ENCODE results near the gene ARF1.

ARF1 gene

GRCh38 chr1:228061411-228062084 lies 21.0 kb upstream of the ARF1 start:
- TF ChIP-seq CTCF (IDR thresholded peaks at IDR 0.05; ENCODE audit: control insufficient read depth, extremely low read depth, insufficient read depth) = no peak
- no peak overlapping the region for H3K4me3 ChIP-seq (ENCODE audit: low read depth, low read length)
- DNase-seq (ENCODE audit: low read depth) = no peak

DNA sequence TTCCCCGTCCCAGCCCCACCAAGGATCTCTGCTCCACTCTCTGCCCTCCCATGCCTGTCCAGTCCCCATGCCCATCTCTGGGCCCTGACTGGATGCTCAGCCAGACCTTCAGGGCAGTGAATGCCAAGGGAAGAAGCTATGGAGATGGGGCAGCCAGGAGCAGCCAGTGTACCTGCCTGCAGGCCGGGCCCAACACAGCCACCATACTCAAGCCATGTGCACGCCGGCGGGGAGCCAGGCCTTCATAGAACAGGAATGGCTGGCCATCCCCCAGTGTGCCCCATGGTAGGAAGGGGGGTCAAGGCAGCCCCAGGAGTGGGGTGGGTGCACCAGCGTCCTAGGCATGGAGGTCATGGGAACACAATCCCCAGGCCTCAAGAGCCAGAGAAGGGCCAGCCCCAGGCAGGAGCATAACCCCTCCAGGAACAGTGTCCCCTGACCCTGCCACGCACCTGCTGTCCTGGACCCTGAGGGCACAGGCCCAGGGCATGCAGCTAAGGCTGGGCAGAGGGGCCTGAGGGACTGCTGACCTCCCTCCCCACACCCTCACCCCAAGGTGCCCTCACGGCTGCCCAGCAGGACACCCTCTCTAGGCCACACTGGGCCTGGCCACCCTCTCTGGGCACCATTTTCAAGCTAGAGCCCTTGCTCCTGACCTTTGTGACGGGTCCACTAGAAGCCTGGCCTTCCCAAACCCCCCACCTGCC lies 20.3 kb upstream of the ARF1 start:
- DNase-seq (ENCODE audit: low read depth) = no peak
- H3K4me3 ChIP-seq (ENCODE audit: low read depth, low read length) = no peak overlapping the region
- no peak for TF ChIP-seq CTCF (IDR thresholded peaks at IDR 0.05; ENCODE audit: control insufficient read depth, extremely low read depth, insufficient read depth)

- DNase-seq (ENCODE audit: low read depth) = no peak
- TF ChIP-seq CTCF (IDR thresholded peaks at IDR 0.05; ENCODE audit: control insufficient read depth, extremely low read depth, insufficient read depth) = 0 out of 2 replicates have a peak, but pooled peaks have one; percentile 11
- no peak overlapping the region for H3K4me3 ChIP-seq (ENCODE audit: low read depth, low read length)
Measured at GRCh38 chr1:228062812-228063211, 19.7 kb upstream of the ARF1 start.

DNA sequence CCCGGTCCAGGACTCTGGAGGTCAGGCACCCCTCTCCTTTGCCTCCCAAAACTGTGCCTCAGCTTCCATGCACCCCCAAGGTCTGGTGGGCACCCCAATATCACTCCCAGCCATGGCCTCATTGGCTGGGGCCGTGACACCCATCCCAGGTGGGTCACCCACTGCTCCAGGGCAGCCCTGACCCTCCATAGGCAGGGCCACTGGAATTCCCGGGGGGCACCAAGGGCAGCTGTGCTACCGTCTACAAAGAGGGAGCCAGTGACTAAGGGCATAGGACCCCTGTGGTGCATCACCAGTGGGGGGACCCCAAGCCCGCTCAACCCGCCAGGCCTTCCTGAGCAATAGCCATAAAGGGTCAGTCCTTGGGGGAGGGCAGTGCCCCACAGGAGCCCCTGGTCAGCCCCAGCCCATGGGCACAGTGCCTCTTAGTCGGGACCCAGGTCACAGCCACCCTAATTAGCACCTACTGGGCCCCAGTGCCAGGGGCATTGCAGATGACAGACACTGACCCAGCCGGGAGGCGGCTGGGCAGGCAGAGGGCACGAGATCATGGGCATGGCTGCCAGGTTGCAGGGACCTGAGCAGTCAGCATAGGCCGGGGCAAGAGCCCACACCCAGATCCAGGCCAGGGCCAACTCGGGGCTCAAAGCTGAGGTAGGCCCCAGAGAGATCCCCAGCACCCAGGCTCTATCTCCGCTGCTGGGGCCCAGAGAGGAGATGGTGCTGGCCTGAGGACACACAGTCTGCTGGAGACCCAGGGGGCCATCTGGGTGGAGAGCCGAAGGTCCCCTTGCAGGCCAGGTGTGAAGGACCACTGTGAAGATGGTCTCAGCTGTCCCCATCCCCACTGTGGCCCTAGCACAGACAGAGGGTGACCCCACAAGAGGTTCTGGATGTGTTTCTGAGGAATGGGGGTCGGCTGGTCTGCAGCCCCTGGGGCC lies 19.0 kb upstream of the ARF1 start:
- no peak for DNase-seq (ENCODE audit: low read depth)
- H3K4me3 ChIP-seq (ENCODE audit: low read depth, low read length) = no peak overlapping the region
- TF ChIP-seq CTCF (IDR thresholded peaks at IDR 0.05; ENCODE audit: control insufficient read depth, extremely low read depth, insufficient read depth) = no peak

DNA sequence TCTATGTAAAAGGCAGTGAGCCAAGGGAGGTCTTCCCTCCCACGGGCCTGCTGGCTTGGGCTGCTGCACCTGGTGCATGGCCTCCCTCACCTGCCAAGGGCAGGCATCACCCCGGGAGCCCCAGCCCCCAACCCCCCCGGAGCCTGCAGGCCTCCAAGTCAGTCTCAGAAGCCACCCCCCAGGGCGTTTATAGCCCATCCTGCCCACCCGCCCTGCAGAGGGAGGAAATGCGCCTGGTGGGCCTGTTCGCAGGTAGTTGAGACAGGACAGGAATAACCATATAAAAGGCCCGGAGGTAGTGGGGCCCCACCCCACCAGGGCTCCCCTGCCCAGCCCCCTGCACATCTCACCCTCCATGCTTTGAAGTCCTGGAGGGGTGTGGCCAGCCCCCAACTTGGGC lies 18.2 kb upstream of the ARF1 start:
- no peak overlapping the region for H3K4me3 ChIP-seq (ENCODE audit: low read depth, low read length)
- no peak for TF ChIP-seq CTCF (IDR thresholded peaks at IDR 0.05; ENCODE audit: control insufficient read depth, extremely low read depth, insufficient read depth)
- DNase-seq (ENCODE audit: low read depth) = no peak

GRCh38 chr1:228064741-228065542 lies 17.6 kb upstream of the ARF1 start:
- no peak for DNase-seq (ENCODE audit: low read depth)
- no peak overlapping the region for H3K4me3 ChIP-seq (ENCODE audit: low read depth, low read length)
- no peak for TF ChIP-seq CTCF (IDR thresholded peaks at IDR 0.05; ENCODE audit: control insufficient read depth, extremely low read depth, insufficient read depth)
